Measurements from ENCODE around the gene PARK7. TPM values are rescaled to one million over a fixed set of nuclear protein-coding genes. Genes with fewer than 3 reads are reported as not detected.

PARK7 gene
- polyA plus RNA-seq, 2 of the 4 experiments (the other 2 are of a cell fraction), result 372 to 446 TPM

GRCh38 chr1:7967196-7967595, 5.7 kb downstream of the PARK7 start:
- TF ChIP-seq GATA3 (IDR thresholded peaks at IDR 0.05; ENCODE audit: borderline replicate concordance), result no peak
- no peak for TF ChIP-seq RARB (CRISPR knock-in tag; IDR thresholded peaks at IDR 0.05)
- no peak for TF ChIP-seq SMC3 (IDR thresholded peaks at IDR 0.05)
- TF ChIP-seq, protein P1, sequence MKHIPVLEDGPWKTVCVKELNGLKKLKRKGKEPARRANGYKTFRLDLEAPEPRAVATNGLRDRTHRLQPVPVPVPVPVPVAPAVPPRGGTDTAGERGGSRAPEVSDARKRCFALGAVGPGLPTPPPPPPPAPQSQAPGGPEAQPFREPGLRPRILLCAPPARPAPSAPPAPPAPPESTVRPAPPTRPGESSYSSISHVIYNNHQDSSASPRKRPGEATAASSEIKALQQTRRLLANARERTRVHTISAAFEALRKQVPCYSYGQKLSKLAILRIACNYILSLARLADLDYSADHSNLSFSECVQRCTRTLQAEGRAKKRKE (CRISPR knock-in tag; IDR thresholded peaks at IDR 0.05; ENCODE audit: low read depth), result no peak
- no peak for TF ChIP-seq NR3C1 (IDR thresholded peaks at IDR 0.05)
- TF ChIP-seq RFX5 (IDR thresholded peaks at IDR 0.05), result no peak
- no peak for TF ChIP-seq HOXB5 (CRISPR knock-in tag; IDR thresholded peaks at IDR 0.05)
- ChIA-PET POLR2A (no interaction called here), CTCF (interaction anchor here (1.0 to 1.9 kb wide), 2 partner anchors 8 to 347 kb away, joined by 3 to 9 read pairs; no protein-coding TSS in a partner anchor)
- peaks cover 7% of the 10 kb centered on the region; the same call in 1 of the 3 replicates for H3K4me1 ChIP-seq
- no peak for ATAC-seq
- no peak overlapping the region for H3K4me2 ChIP-seq
- 84% methylated on average over 1 of the region's 1 CpG for WGBS (ENCODE audit: missing lambda C conversion rate)
- no peaks in the 10 kb centered on the region for H3K9me3 ChIP-seq
- no peak for FAIRE-seq
- no peak overlapping the region for H3K27ac ChIP-seq
- DNase-seq (ENCODE audit: low read depth in 1 of 2, low spot score in 1 of 2), result no peak
- H3K4me3 ChIP-seq, result no peak overlapping the region

GRCh38 chr1:7967651-7968050, 6.1 kb downstream of the PARK7 start:
- no peak overlapping the region for H3K4me3 ChIP-seq
- H3K9me3 ChIP-seq, result no peaks in the 10 kb centered on the region
- TF ChIP-seq SREBF2 (IDR thresholded peaks at IDR 0.05) (no peak), USF2 (IDR thresholded peaks at IDR 0.05) (no peak), CHD2 (IDR thresholded peaks at IDR 0.05; ENCODE audit: low read length, partially characterized antibody) (no peak), TP53 (CRISPR knock-in tag; IDR thresholded peaks at IDR 0.05) (no peak), ELK1 (IDR thresholded peaks at IDR 0.05; ENCODE audit: low read depth, low read length) (no peak), EHMT2 (IDR thresholded peaks at IDR 0.05; ENCODE audit: low read depth) (no peak), FOSB (CRISPR knock-in tag; IDR thresholded peaks at IDR 0.05) (no peak), HMGXB4 (CRISPR knock-in tag; IDR thresholded peaks at IDR 0.05; ENCODE audit: borderline replicate concordance) (no peak), MAFK (IDR thresholded peaks at IDR 0.05; ENCODE audit: partially characterized antibody) (no peak)
- TF ChIP-seq, protein P1 (CRISPR knock-in tag; IDR thresholded peaks at IDR 0.05; ENCODE audit: low read depth), result no peak
- ATAC-seq, result no peak
- peaks cover 6% of the 10 kb centered on the region; the same call in 1 of the 3 replicates for H3K4me1 ChIP-seq
- FAIRE-seq, result no peak
- 93% methylated on average over 4 of the region's 4 CpGs for WGBS (ENCODE audit: missing lambda C conversion rate)
- no peak for DNase-seq (ENCODE audit: low read depth in 1 of 2, low spot score in 1 of 2)
- ChIA-PET CTCF (interaction anchor here (1.0 kb wide), 1 partner anchor 346 kb away, joined by 3 read pairs; no protein-coding TSS in a partner anchor), POLR2A (no interaction called here)
- H3K4me2 ChIP-seq, result no peak overlapping the region
- no peak overlapping the region for H3K27ac ChIP-seq

- Histone ChIP-seq H3K27ac (no peak overlapping the region), H3K4me2 (no peak overlapping the region), H3K9me3 (no peaks in the 10 kb centered on the region), H3K4me1 (no peaks in the 10 kb centered on the region), H3K4me3 (no peak overlapping the region)
- ATAC-seq, result no peak
- TF ChIP-seq CBX8 (IDR thresholded peaks at IDR 0.05) (no peak), BCL3 (IDR thresholded peaks at IDR 0.05) (no peak), ZFP36 (IDR thresholded peaks at IDR 0.05; ENCODE audit: borderline replicate concordance, partially characterized antibody) (no peak), CBX2 (IDR thresholded peaks at IDR 0.05; ENCODE audit: borderline replicate concordance, low read depth) (no peak), CHD4 (IDR thresholded peaks at IDR 0.05; ENCODE audit: borderline replicate concordance) (no peak), RFX5 (IDR thresholded peaks at IDR 0.05) (no peak), ZSCAN20 (CRISPR knock-in tag; IDR thresholded peaks at IDR 0.05) (no peak), FOSL2 (IDR thresholded peaks at IDR 0.05) (no peak), FOSL2 (CRISPR knock-in tag; IDR thresholded peaks at IDR 0.05) (no peak), EP300 (IDR thresholded peaks at IDR 0.05) (no peak), NFE2L2 (conservative IDR thresholded peaks at IDR 0.05; ENCODE audit: low read length) (no peak), TP53 (CRISPR knock-in tag; IDR thresholded peaks at IDR 0.05) (no peak)
- CTCF ChIA-PET, result interaction anchor here (0.7 to 1.4 kb wide), 4 partner anchors 344 to 412 kb away, joined by 3 to 4 read pairs (median 4); no protein-coding TSS in a partner anchor
- no peak for FAIRE-seq
- no peak for DNase-seq (ENCODE audit: low read depth in 1 of 2, low spot score in 1 of 2)
- WGBS (ENCODE audit: missing lambda C conversion rate), result 89% methylated on average over 2 of the region's 2 CpGs
- POLR2A ChIA-PET, result no interaction called here
These were observed 8.7 kb downstream of the PARK7 start for GRCh38 chr1:7970246-7970645.

Measured in A549 (cell line).